ENCODE measurements around the gene TMEM248. TPM values are rescaled to one million over a fixed set of nuclear protein-coding genes. Genes with fewer than 3 reads are reported as not detected.
"Not testable (repeated sequence)": the region's sequence is repeated elsewhere in the genome, so short reads cannot be mapped to it uniquely, and the experiment has no call there.

TMEM248 gene
- total RNA-seq, 1 donor from 2014 or later: 114 TPM

- peak; percentile 60 for DNase-seq (ENCODE audit: low read depth)
Observed at GRCh38 chr7:67000601-67001258, 79.7 kb downstream of the TMEM248 start.

DNA sequence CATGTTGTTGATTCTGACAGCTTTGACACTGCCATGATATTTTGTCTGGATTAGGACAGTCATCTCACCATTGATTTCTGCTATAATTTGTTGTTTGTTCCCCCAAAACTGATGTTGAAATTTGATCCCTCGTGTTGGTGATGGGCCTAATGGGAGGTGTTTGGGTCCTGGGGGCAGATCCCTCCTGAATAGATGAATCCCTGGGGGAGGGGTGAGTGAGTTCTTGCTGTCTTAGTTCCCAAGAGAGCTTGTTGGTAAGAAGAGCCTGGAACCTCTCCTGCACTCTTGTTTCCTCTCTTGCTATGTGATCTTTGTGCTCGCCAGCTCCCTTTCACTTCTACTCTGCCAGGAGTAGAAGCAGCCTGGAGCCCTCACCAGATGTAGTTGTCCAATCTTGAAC lies 83.1 kb downstream of the TMEM248 start:
- not testable (repeated sequence) for DNase-seq (ENCODE audit: low read depth)

- no peak for DNase-seq (ENCODE audit: low read depth)
Observed at GRCh38 chr7:67006965-67007364, 85.9 kb downstream of the TMEM248 start.

Other genes starting within 250 kb of the TMEM248 start
- 52.4 and 72.2 TPM in 2 replicates for gene RABGEF1, start 180.5 kb upstream of the TMEM248 start, total RNA-seq
- 117 and 130 TPM in 2 replicates for gene SBDS, start 74.4 kb downstream of the TMEM248 start, total RNA-seq
- gene TYW1, start 75.6 kb downstream of the TMEM248 start, total RNA-seq: 15.6 and 28.2 TPM in 2 replicates